ENCODE results near the gene THAP11. TPM values are rescaled to one million over a fixed set of nuclear protein-coding genes. Genes with fewer than 3 reads are reported as not detected.

THAP11 gene
- total RNA-seq, 2 donors from 2014 or later, result 42.5 to 59.4 TPM

- Histone ChIP-seq H3K9me3 (no peaks in the 10 kb centered on the region), H3K27ac (no peak overlapping the region), H3K36me3 (peaks cover 17% of the 10 kb centered on the region), H3K4me1 (peaks cover 0 to 27% of the 10 kb centered on the region in 2 donors), H3K27me3 (no peaks in the 10 kb centered on the region), H3K4me3 (no peak overlapping the region)
- DNase-seq (ENCODE audit: low spot score), result no peak
- no peak for TF ChIP-seq CTCF (IDR thresholded peaks at IDR 0.05)
Measured at GRCh38 chr16:67803894-67804293, 38.2 kb upstream of the THAP11 start.

- H3K4me3 ChIP-seq, result peak overlapping the region in 1 of 2 donors; percentile 90
- no peak for DNase-seq (ENCODE audit: low spot score)
- H3K27ac ChIP-seq, result no peak overlapping the region
- H3K9me3 ChIP-seq, result no peaks in the 10 kb centered on the region
- H3K27me3 ChIP-seq, result no peaks in the 10 kb centered on the region
- no peak for TF ChIP-seq CTCF (IDR thresholded peaks at IDR 0.05)
- peaks cover 17% of the 10 kb centered on the region for H3K36me3 ChIP-seq
- H3K4me1 ChIP-seq, result peaks cover 0 to 24% of the 10 kb centered on the region in 2 donors
Measured at GRCh38 chr16:67804853-67805542, 37.1 kb upstream of the THAP11 start.

- DNase-seq (ENCODE audit: low spot score), result no peak
- H3K9me3 ChIP-seq, result no peaks in the 10 kb centered on the region
- H3K4me1 ChIP-seq, result peaks cover 0 to 16% of the 10 kb centered on the region in 2 donors
- peaks cover 17% of the 10 kb centered on the region for H3K36me3 ChIP-seq
- no peak for TF ChIP-seq CTCF (IDR thresholded peaks at IDR 0.05)
- peak overlapping the region; percentile 90 to 97 for H3K4me3 ChIP-seq
- H3K27me3 ChIP-seq, result no peaks in the 10 kb centered on the region
- peak overlapping the region; percentile 77 to 87 for H3K27ac ChIP-seq
Measured at GRCh38 chr16:67805718-67806427, 36.2 kb upstream of the THAP11 start.

- DNase-seq (ENCODE audit: low spot score), result peak; percentile 98
- Histone ChIP-seq H3K4me3 (peak within 1 kb of the TSS; percentile 90 to 97), H3K27ac (peak within 1 kb of the TSS; percentile 77 to 87), H3K36me3 (peaks cover 14% of the 10 kb centered on the region), H3K4me1 (peaks cover 0 to 16% of the 10 kb centered on the region in 2 donors), H3K9me3 (no peaks in the 10 kb centered on the region), H3K27me3 (no peaks in the 10 kb centered on the region)
- TF ChIP-seq CTCF (IDR thresholded peaks at IDR 0.05), result no peak
Measured at GRCh38 chr16:67806428-67807147, 35.5 kb upstream of the THAP11 start, which contains the start of the genes RANBP10 and TSNAXIP1. TSS of gene RANBP10 (minus strand) at chr16:67806560. CDS start at chr16:67806536, 24 bp downstream. TSS of gene TSNAXIP1 (plus strand) at chr16:67806889. CDS start at chr16:67807150, 261 bp downstream.

DNA sequence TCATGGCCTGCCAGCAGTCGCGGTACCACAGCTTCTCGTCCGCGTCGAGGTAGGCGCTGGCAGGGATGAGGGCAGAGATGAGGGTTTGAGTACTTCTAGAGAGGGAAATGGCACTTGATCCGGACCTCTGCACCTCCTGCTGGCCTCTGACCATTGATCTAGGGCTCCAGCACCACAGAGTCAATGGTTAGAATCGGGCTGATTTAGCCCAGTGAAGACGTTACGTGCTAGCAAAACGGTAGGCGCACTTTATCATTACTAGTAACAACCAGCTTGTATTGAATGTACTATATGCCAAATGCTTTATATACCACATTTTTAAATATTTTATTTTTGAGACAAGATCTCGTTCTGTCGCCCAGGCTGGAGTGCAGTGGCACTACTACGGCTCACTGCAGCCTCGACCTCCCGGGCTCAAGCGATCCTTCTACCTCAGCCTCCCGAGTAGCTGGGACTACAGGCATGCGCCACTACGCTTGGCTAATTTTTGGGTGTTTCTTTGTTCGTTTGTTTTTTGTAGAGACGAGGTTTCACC, 34.9 kb upstream of the THAP11 start:
- Histone ChIP-seq H3K4me1 (peaks cover 0 to 16% of the 10 kb centered on the region in 2 donors), H3K27me3 (no peaks in the 10 kb centered on the region), H3K9me3 (no peaks in the 10 kb centered on the region), H3K36me3 (peaks cover 8% of the 10 kb centered on the region), H3K4me3 (peak overlapping the region; percentile 90 to 97), H3K27ac (peak overlapping the region; percentile 77 to 87)
- no peak for DNase-seq (ENCODE audit: low spot score)
- TF ChIP-seq CTCF (IDR thresholded peaks at IDR 0.05), result no peak

Measured in right atrium auricular region (tissue), 2 donors.